HG03045 (cell line): Measurements from ENCODE around the gene AJUBA.
"Not testable (repeated sequence)": the region's sequence is repeated elsewhere in the genome, so short reads cannot be mapped to it uniquely, and the experiment has no call there.

Source experiments
- ATAC-seq: cut with Tn5 transposase; IDR thresholded peaks from one replicate; pipeline ENCODE4 v1.9.1; 2021; ENCODE audit warnings: mild to moderate bottlenecking, moderate library complexity; ENCODE audit not compliant: unreplicated experiment

AJUBA gene

GRCh38 chr14:22952418-22952817, 29.9 kb downstream of the AJUBA start:
- no peak for ATAC-seq

GRCh38 chr14:22951795-22952194, 30.6 kb downstream of the AJUBA start:
- ATAC-seq, result not testable (repeated sequence)

- no peak for ATAC-seq
Measured at GRCh38 chr14:22945642-22946041, 36.7 kb downstream of the AJUBA start.

GRCh38 chr14:22939684-22940083, 42.7 kb downstream of the AJUBA start:
- no peak for ATAC-seq

- ATAC-seq, result no peak
Measured at GRCh38 chr14:22935156-22935555, 47.2 kb downstream of the AJUBA start.

- no peak for ATAC-seq
Measured at GRCh38 chr14:22932146-22932545, 50.2 kb downstream of the AJUBA start.

GRCh38 chr14:22929961-22930364, 52.4 kb downstream of the AJUBA start:
- no peak for ATAC-seq

GRCh38 chr14:22929104-22929960, 53.0 kb downstream of the AJUBA start, which contains the start of gene PRMT5:
Gene PRMT5, minus strand, starts transcription at chr14:22929376. Its CDS starts 15 bp downstream, at chr14:22929361.
- ATAC-seq, result peak; percentile 93

GRCh38 chr14:22928237-22929103, 53.9 kb downstream of the AJUBA start:
- no peak for ATAC-seq

- no peak for ATAC-seq
Measured at GRCh38 chr14:22926316-22926715, 56.0 kb downstream of the AJUBA start.

GRCh38 chr14:22925513-22925912, 56.8 kb downstream of the AJUBA start:
- no peak for ATAC-seq

GRCh38 chr14:22923746-22924145, 58.6 kb downstream of the AJUBA start:
- no peak for ATAC-seq

GRCh38 chr14:22922294-22922693, 60.1 kb downstream of the AJUBA start:
- no peak for ATAC-seq
